Endothelial cell of umbilical vein (primary cell): ENCODE measurements around the gene PRKACG. TPM values are rescaled to one million over a fixed set of nuclear protein-coding genes. Genes with fewer than 3 reads are reported as not detected.

Experiments used
- BruUV-seq: library from RNA; stranded (reverse); fragments of 400-500 nt; replicated peaks from 2 replicates; lab custom pipeline; 2021; lab: Mats Ljungman, UMichigan
- CTCF ChIA-PET: fragments of 300-600, 350-600 bp; sonication (Branson Sonifier 250); formaldehyde crosslinking; loops from one replicate; lab custom pipeline; 2021; ENCODE audit warnings: antibody characterized with exemption, inconsistent platforms; lab: Charles Lee
- POLR2A ChIA-PET: fragments of 300-600, 350-600 bp; sonication (Branson Sonifier 250); formaldehyde crosslinking; loops from one replicate; lab custom pipeline; 2021; ENCODE audit warnings: antibody characterized with exemption, inconsistent platforms; lab: Charles Lee
- DNase-seq: peaks from one replicate; pipeline ENCODE4 v3.0.0-alpha.2; 2011; ENCODE audit warnings: low read depth, low spot score
- FAIRE-seq: peaks from 2 replicates; lab custom pipeline; 2011; peaks lifted over from hg19 to GRCh38; lab: Jason Lieb, UNC
- H2AFZ ChIP-seq: 2 replicates; pipeline ENCODE4 v1.6.0; 2012; ENCODE audit warnings: low read depth, low read length, control low read depth, inconsistent platforms
- H3K27ac ChIP-seq: 2 replicates; pipeline ENCODE4 v1.5.1; 2011; ENCODE audit warnings: low read depth, mild to moderate bottlenecking, control low read depth, low read length, moderate library complexity; ENCODE audit not compliant: insufficient read depth
- H3K27me3 ChIP-seq, 2 experiments: 2 replicates each; pipeline versions ENCODE4 v1.6.0 to v1.6.1; 2011; ENCODE audit warnings: low read length in 2 of 2, mixed read lengths in 1 of 2; ENCODE audit not compliant: control insufficient read depth in 2 of 2, insufficient read depth in 2 of 2
- H3K36me3 ChIP-seq, 2 experiments: 2 replicates in 1 of 2; 3 replicates in 1 of 2; pipeline ENCODE4 v1.5.1; 2011; ENCODE audit warnings: low read length in 2 of 2, mild to moderate bottlenecking in 1 of 2, moderate library complexity in 1 of 2; ENCODE audit not compliant: control insufficient read depth in 2 of 2, insufficient read depth in 2 of 2; ENCODE audit errors: extremely low read depth in 1 of 2
- H3K4me1 ChIP-seq: 3 replicates; pipeline ENCODE4 v1.5.1; 2011; ENCODE audit warnings: mild to moderate bottlenecking, low read length; ENCODE audit not compliant: control insufficient read depth, insufficient read depth; ENCODE audit errors: extremely low read depth
- H3K4me2 ChIP-seq: 2 replicates; pipeline ENCODE4 v1.6.1; 2011; ENCODE audit warnings: low read length, control low read depth, mixed read lengths; ENCODE audit not compliant: insufficient read depth
- H3K4me3 ChIP-seq, 3 experiments: fragments of 200-600 bp in 1 of 3; sonication (generic), shearing (Covaris generic) in 1 of 3; replicated peaks in 1 of 3; 2 replicates each; pipeline ENCODE4 v1.5.1; 2011 to 2016; ENCODE audit warnings: control low read depth in 3 of 3, low read length in 3 of 3, mild to moderate bottlenecking in 2 of 3, inconsistent platforms in 1 of 3, low read depth in 1 of 3, moderate library complexity in 1 of 3; ENCODE audit not compliant: insufficient read depth in 1 of 3
- H3K79me2 ChIP-seq: 2 replicates; pipeline ENCODE4 v1.6.0; 2012; ENCODE audit warnings: low read length, inconsistent platforms; ENCODE audit not compliant: control insufficient read depth, insufficient read depth
- H3K9ac ChIP-seq: replicated peaks from 2 replicates; pipeline ENCODE3; 2011; ENCODE audit warnings: low read length, control low read depth; ENCODE audit not compliant: insufficient read depth; ENCODE audit errors: extremely low read depth
- H3K9me1 ChIP-seq: replicated peaks from 3 replicates; pipeline ENCODE4 v1.6.0; 2011; ENCODE audit warnings: mild to moderate bottlenecking, low read length; ENCODE audit not compliant: control insufficient read depth, insufficient read depth; ENCODE audit errors: extremely low read depth
- H3K9me3 ChIP-seq: replicated peaks from 2 replicates; pipeline ENCODE4 v1.5.1; 2012; ENCODE audit warnings: low read length, inconsistent platforms; ENCODE audit not compliant: control insufficient read depth, insufficient read depth
- H4K20me1 ChIP-seq: replicated peaks from 2 replicates; pipeline ENCODE3; 2011; ENCODE audit warnings: mild to moderate bottlenecking, low read length; ENCODE audit not compliant: control insufficient read depth, insufficient read depth; ENCODE audit errors: extremely low read depth
- CTCF ChIP-seq, 2 donors: IDR thresholded peaks; 1 replicate in 1 of 2; 2 replicates in 1 of 2; pipeline ENCODE4 v1.5.1; 2011; ENCODE audit warnings: low read length in 2 of 2, mild to moderate bottlenecking in 2 of 2, moderate library complexity in 2 of 2, control low read depth in 1 of 2, inconsistent platforms in 1 of 2, low read depth in 1 of 2; ENCODE audit not compliant: insufficient read depth in 1 of 2; ENCODE audit errors: extremely low read depth in 1 of 2
- EZH2 ChIP-seq: IDR thresholded peaks from 2 replicates; pipeline ENCODE4 v1.6.1; 2012; ENCODE audit warnings: borderline replicate concordance, low read depth, mild to moderate bottlenecking, moderate library complexity, low read length, inconsistent platforms; ENCODE audit not compliant: severe bottlenecking
- GATA2 ChIP-seq: IDR thresholded peaks from 2 replicates; pipeline ENCODE4 v1.7.0; 2011; ENCODE audit warnings: low read depth, mild to moderate bottlenecking, moderate library complexity, mixed read lengths, low read length; ENCODE audit not compliant: insufficient read length, insufficient read depth
- JUN ChIP-seq: IDR thresholded peaks from 2 replicates; pipeline ENCODE4 v1.6.1; 2011; ENCODE audit warnings: borderline replicate concordance, low read depth; ENCODE audit not compliant: insufficient read length, insufficient read depth
- MAX ChIP-seq: IDR thresholded peaks from 2 replicates; pipeline ENCODE4 v1.6.1; 2011; ENCODE audit not compliant: insufficient read depth, insufficient read length
- MYC ChIP-seq: IDR thresholded peaks from one replicate; pipeline ENCODE4 v1.6.1; 2011; ENCODE audit warnings: mild to moderate bottlenecking, low read depth, low read length
- POLR2A ChIP-seq: IDR thresholded peaks from 2 replicates; pipeline ENCODE4 v1.6.1; 2012; ENCODE audit warnings: low read depth, mild to moderate bottlenecking, control low read depth, low read length
- POLR2AphosphoS5 ChIP-seq: IDR thresholded peaks from 2 replicates; pipeline ENCODE4 v1.6.1; 2012; ENCODE audit warnings: low read depth, mild to moderate bottlenecking, control low read depth, low read length, moderate library complexity; ENCODE audit not compliant: insufficient read depth
- dilution Hi-C: fragments of 300-500 bp; cut with MboI; formaldehyde crosslinking; loops from one replicate; pipeline ENCODE4 v1.15.0; 2019; ENCODE audit warnings: low sequenced_read_pairs; ENCODE audit not compliant: extremely low pct_ligation_motif_present
- intact Hi-C: fragments of 100-400 bp; cut with micrococcal nuclease; formaldehyde crosslinking; loops from one replicate; pipeline ENCODE4 v1.10.0; 2022
- polyA plus RNA-seq, 4 experiments: library from polyadenylated mRNA; depleted of rRNA in 3 of 4; stranded (reverse) in 3 of 4; unstranded in 1 of 4; fragments of >200 nt; gene quantifications; 2 replicates each; pipeline versions ENCODE4 v1.2.1 to v1.2.3, GENCODE V29; 2011 to 2012; ENCODE audit warnings: missing spikeins in 1 of 4
- total RNA-seq: library from RNA; stranded (reverse); gene quantifications from 2 replicates; pipeline ENCODE4 v1.2.3, GENCODE V29; 2021

Gene PRKACG
- total and polyA plus RNA-seq, 2 donors (not counting 3 experiments of a cell fraction or from before 2014, with no cell fraction given): not detected

- intact Hi-C loops: no loop called here
- Histone ChIP-seq H2AFZ (no peak overlapping the region), H3K27ac (no peak overlapping the region), H3K9me3 (no peaks in the 10 kb centered on the region), H3K27me3 (peaks cover 2 to 4% of the 10 kb centered on the region in 2 experiments), H3K9me1 (no peaks in the 10 kb centered on the region), H3K9ac (no peak overlapping the region), H3K36me3 (no peaks in the 10 kb centered on the region), H3K4me1 (no peaks in the 10 kb centered on the region), H3K79me2 (no peaks in the 10 kb centered on the region), H3K4me3 (no peak overlapping the region), H4K20me1 (no peaks in the 10 kb centered on the region), H3K4me2 (no peak overlapping the region)
- dilution Hi-C loops: no loop called here
- no peak for FAIRE-seq
- no peak for DNase-seq
- ChIA-PET CTCF (interaction anchor here (0.9 to 5.6 kb wide), 4 partner anchors 10 to 430 kb away, joined by 3 to 47 read pairs (median 3); no protein-coding TSS in a partner anchor), POLR2A (no interaction called here)
- no TSS peak for BruUV-seq
- TF ChIP-seq POLR2AphosphoS5 (no peak), GATA2 (no peak), MYC (no peak), MAX (no peak), POLR2A (no peak), CTCF (IDR thresholded peaks at IDR 0.05; ENCODE audit: extremely low read depth in 1 of 2, insufficient read depth in 1 of 2, low read depth in 1 of 2, low read length in 2 of 2) (no peak), JUN (no peak), EZH2 (no peak)
Measured at GRCh38 chr9:68997666-68998065, 16.2 kb downstream of the PRKACG start.
